HG03196 (cell line): Measurements from ENCODE around the gene ALDH3B2.
"Not testable (repeated sequence)": the region's sequence is repeated elsewhere in the genome, so short reads cannot be mapped to it uniquely, and the experiment has no call there.

ENCODE experiments used
- ATAC-seq: cut with Tn5 transposase; IDR thresholded peaks from one replicate; pipeline ENCODE4 v1.9.1; 2021; ENCODE audit not compliant: unreplicated experiment

Gene ALDH3B2

GRCh38 chr11:67674442-67674871 lies at the start of gene ALDH3B2:
ALDH3B2 (minus strand) TSS chr11:67674623; CDS start chr11:67666935, 7,688 bp downstream.
- no peak for ATAC-seq

- ATAC-seq, result not testable (repeated sequence)
Measured at GRCh38 chr11:67723036-67723435, 48.6 kb upstream of the ALDH3B2 start.

- ATAC-seq, result not testable (repeated sequence)
Measured at GRCh38 chr11:67716226-67716625, 41.8 kb upstream of the ALDH3B2 start.

- ATAC-seq, result not testable (repeated sequence)
Measured at GRCh38 chr11:67715801-67716200, 41.4 kb upstream of the ALDH3B2 start.

- ATAC-seq, result not testable (repeated sequence)
Measured at GRCh38 chr11:67713892-67714509, 39.6 kb upstream of the ALDH3B2 start.

GRCh38 chr11:67711676-67712075 lies 37.3 kb upstream of the ALDH3B2 start:
- ATAC-seq, result not testable (repeated sequence)

GRCh38 chr11:67711212-67711611 lies 36.8 kb upstream of the ALDH3B2 start:
- not testable (repeated sequence) for ATAC-seq

- not testable (repeated sequence) for ATAC-seq
Measured at GRCh38 chr11:67709806-67710205, 35.4 kb upstream of the ALDH3B2 start.

GRCh38 chr11:67705264-67705663 lies 30.8 kb upstream of the ALDH3B2 start:
- no peak for ATAC-seq

GRCh38 chr11:67704524-67704923 lies 30.1 kb upstream of the ALDH3B2 start:
- ATAC-seq, result no peak

GRCh38 chr11:67703709-67704108 lies 29.3 kb upstream of the ALDH3B2 start:
- not testable (repeated sequence) for ATAC-seq

- ATAC-seq, result no peak
Measured at GRCh38 chr11:67700548-67701262, 26.3 kb upstream of the ALDH3B2 start.

- ATAC-seq, result no peak
Measured at GRCh38 chr11:67700141-67700540, 25.7 kb upstream of the ALDH3B2 start.

- ATAC-seq, result no peak
Measured at GRCh38 chr11:67699521-67699920, 25.1 kb upstream of the ALDH3B2 start.

GRCh38 chr11:67698247-67698646 lies 23.8 kb upstream of the ALDH3B2 start:
- ATAC-seq, result no peak

- ATAC-seq, result no peak
Measured at GRCh38 chr11:67697846-67698245, 23.4 kb upstream of the ALDH3B2 start.

GRCh38 chr11:67696998-67697397 lies 22.6 kb upstream of the ALDH3B2 start:
- ATAC-seq, result no peak

- ATAC-seq, result no peak
Measured at GRCh38 chr11:67695606-67696005, 21.2 kb upstream of the ALDH3B2 start.

- ATAC-seq, result no peak
Measured at GRCh38 chr11:67694875-67695555, 20.6 kb upstream of the ALDH3B2 start.

- no peak for ATAC-seq
Measured at GRCh38 chr11:67691149-67691548, 16.7 kb upstream of the ALDH3B2 start.

GRCh38 chr11:67689178-67689577 lies 14.8 kb upstream of the ALDH3B2 start:
- ATAC-seq, result no peak

- ATAC-seq, result no peak
Measured at GRCh38 chr11:67687986-67688385, 13.6 kb upstream of the ALDH3B2 start.
